Smooth muscle cell (in vitro differentiated cells): ENCODE data around the gene WDR49. TPM values are rescaled to one million over a fixed set of nuclear protein-coding genes. Genes with fewer than 3 reads are reported as not detected.

ENCODE experiments used
- DNase-seq: peaks from one replicate; lab custom pipeline; 2025; ENCODE audit not compliant: unreplicated experiment; lab: John Stamatoyannopoulos, UW
- H2AFZ ChIP-seq: fragments of 200-600 bp; sonication (generic); 2 replicates; pipeline ENCODE4 v1.6.0; 2016; ENCODE audit warnings: antibody characterized with exemption, low read depth, mild to moderate bottlenecking
- H3F3A ChIP-seq: fragments of 200-600 bp; sonication (generic); 2 replicates; pipeline ENCODE4 v1.6.0; 2017; ENCODE audit warnings: antibody characterized with exemption, low read depth
- H3K27ac ChIP-seq: fragments of 200-600 bp; sonication (generic); 2 replicates; pipeline ENCODE4 v1.5.1; 2016; ENCODE audit warnings: low read depth, mild to moderate bottlenecking
- H3K27me3 ChIP-seq: fragments of 200-600 bp; sonication (generic); 2 replicates; pipeline ENCODE4 v1.6.1; 2016; ENCODE audit warnings: low read depth, mild to moderate bottlenecking
- H3K36me3 ChIP-seq: fragments of 200-600 bp; sonication (generic); 2 replicates; pipeline ENCODE4 v1.5.1; 2016; ENCODE audit warnings: low read depth
- H3K4me1 ChIP-seq: fragments of 200-600 bp; sonication (generic); 2 replicates; pipeline ENCODE4 v1.5.1; 2016; ENCODE audit warnings: low read depth
- H3K4me2 ChIP-seq: fragments of 200-600 bp; sonication (generic); 2 replicates; pipeline ENCODE4 v1.6.0; 2016; ENCODE audit warnings: mild to moderate bottlenecking
- H3K4me3 ChIP-seq: fragments of 200-600 bp; sonication (generic); 2 replicates; pipeline ENCODE4 v1.5.1; 2016; ENCODE audit warnings: mild to moderate bottlenecking
- H3K79me2 ChIP-seq: fragments of 200-600 bp; sonication (generic); 2 replicates; pipeline ENCODE4 v1.6.0; 2016; ENCODE audit warnings: low read depth, mild to moderate bottlenecking
- H3K9ac ChIP-seq: fragments of 200-600 bp; sonication (generic); 2 replicates; pipeline ENCODE4 v1.6.0; 2016; ENCODE audit warnings: low read depth
- H3K9me3 ChIP-seq: fragments of 200-600 bp; sonication (generic); replicated peaks from 2 replicates; pipeline ENCODE4 v1.5.1; 2016; ENCODE audit warnings: low read depth
- H4K20me1 ChIP-seq: fragments of 200-600 bp; sonication (generic); 2 replicates; pipeline ENCODE4 v1.6.0; 2016; ENCODE audit warnings: low read depth
- CTCF ChIP-seq: fragments of 200-600 bp; sonication (generic); IDR thresholded peaks from 2 replicates; pipeline ENCODE4 v1.5.1; 2017; ENCODE audit warnings: borderline replicate concordance, mild to moderate bottlenecking, antibody characterized with exemption; ENCODE audit not compliant: insufficient read depth, poor library complexity, severe bottlenecking
- WGBS: methylation state at CpG from one replicate; pipeline ENCODE4 v1.1.7; 2016; ENCODE audit warnings: low lambda C conversion rate; 5-methylcytosine and 5-hydroxymethylcytosine counted together
- polyA plus RNA-seq: library from polyadenylated mRNA; unstranded; fragments of >200 nt; fragmentation: Nextera tagmentation; extraction: Ambion mirVana; gene quantifications from 2 replicates; pipeline ENCODE4 v1.2.1, GENCODE V29; 2016
- total RNA-seq: library from RNA; depleted of rRNA; stranded (reverse); fragments of >200 nt; gene quantifications from 2 replicates; pipeline ENCODE4 v1.2.3, GENCODE V29; 2014

WDR49 gene
- total and polyA plus RNA-seq, 2 experiments from 2014 or later = 0.09 TPM; not detected in 1

- Histone ChIP-seq H3K27me3 (no peaks in the 10 kb centered on the region), H3K79me2 (no peaks in the 10 kb centered on the region), H3F3A (no peaks in the 10 kb centered on the region), H3K9me3 (no peaks in the 10 kb centered on the region), H3K4me1 (peaks cover 13% of the 10 kb centered on the region), H3K36me3 (no peaks in the 10 kb centered on the region), H3K9ac (no peak overlapping the region), H4K20me1 (no peaks in the 10 kb centered on the region), H3K4me2 (no peak overlapping the region), H3K27ac (no peak overlapping the region), H2AFZ (no peak overlapping the region), H3K4me3 (no peak overlapping the region)
- 74% methylated on average over 2 of the region's 2 CpGs for WGBS
- no peak for TF ChIP-seq CTCF
- DNase-seq = no peak
Observed at GRCh38 chr3:167602041-167602440, 51.7 kb downstream of the WDR49 start.

- H3K27me3 ChIP-seq = no peaks in the 10 kb centered on the region
- WGBS = 94% methylated on average over 3 of the region's 3 CpGs
- H3K36me3 ChIP-seq = no peaks in the 10 kb centered on the region
- no peak overlapping the region for H2AFZ ChIP-seq
- no peaks in the 10 kb centered on the region for H3K79me2 ChIP-seq
- TF ChIP-seq CTCF = no peak
- no peak overlapping the region for H3K9ac ChIP-seq
- no peaks in the 10 kb centered on the region for H4K20me1 ChIP-seq
- H3K4me3 ChIP-seq = no peak overlapping the region
- no peak for DNase-seq
- H3K9me3 ChIP-seq = no peaks in the 10 kb centered on the region
- no peak overlapping the region for H3K4me2 ChIP-seq
- H3K27ac ChIP-seq = no peak overlapping the region
- no peaks in the 10 kb centered on the region for H3K4me1 ChIP-seq
- H3F3A ChIP-seq = no peaks in the 10 kb centered on the region
Observed at GRCh38 chr3:167587651-167588050, 66.1 kb downstream of the WDR49 start.

GRCh38 chr3:167575000-167575600 lies 78.6 kb downstream of the WDR49 start:
- no peaks in the 10 kb centered on the region for H3F3A ChIP-seq
- no peak for TF ChIP-seq CTCF
- WGBS = 81% methylated on average over 7 of the region's 7 CpGs
- peaks cover 8% of the 10 kb centered on the region for H3K4me1 ChIP-seq
- no peaks in the 10 kb centered on the region for H3K9me3 ChIP-seq
- no peak overlapping the region for H3K4me3 ChIP-seq
- no peaks in the 10 kb centered on the region for H3K27me3 ChIP-seq
- no peak for DNase-seq
- H3K27ac ChIP-seq = no peak overlapping the region
- H4K20me1 ChIP-seq = no peaks in the 10 kb centered on the region
- no peaks in the 10 kb centered on the region for H3K79me2 ChIP-seq
- H2AFZ ChIP-seq = no peak overlapping the region
- H3K36me3 ChIP-seq = no peaks in the 10 kb centered on the region
- H3K9ac ChIP-seq = no peak overlapping the region
- H3K4me2 ChIP-seq = no peak overlapping the region

- Histone ChIP-seq H3K36me3 (no peaks in the 10 kb centered on the region), H4K20me1 (no peaks in the 10 kb centered on the region), H3K9me3 (no peaks in the 10 kb centered on the region), H3K27me3 (no peaks in the 10 kb centered on the region), H3K9ac (no peak overlapping the region), H3F3A (no peaks in the 10 kb centered on the region), H3K4me2 (no peak overlapping the region), H3K4me1 (peaks cover 8% of the 10 kb centered on the region), H2AFZ (no peak overlapping the region), H3K4me3 (no peak overlapping the region), H3K27ac (no peak overlapping the region), H3K79me2 (no peaks in the 10 kb centered on the region)
- WGBS = 77% methylated on average over 2 of the region's 2 CpGs
- DNase-seq = no peak
- no peak for TF ChIP-seq CTCF
Observed at GRCh38 chr3:167572991-167573390, 80.8 kb downstream of the WDR49 start.
